ENCODE data around the gene WNK4. TPM values are rescaled to one million over a fixed set of nuclear protein-coding genes. Genes with fewer than 3 reads are reported as not detected.

Gene WNK4
- total RNA-seq, 1 donor from 2014 or later: 0.58 TPM

- no peaks in the 10 kb centered on the region for H3K9me3 Mint-ChIP-seq
- H3K27me3 Mint-ChIP-seq (ENCODE audit: low read depth): peaks cover 41% of the 10 kb centered on the region
- no peak overlapping the region for H3K27ac Mint-ChIP-seq (ENCODE audit: unreplicated experiment)
- DNase-seq (ENCODE audit: low read depth, low spot score): no peak
- no peak for TF ChIP-seq CTCF (conservative IDR thresholded peaks at IDR 0.05)
- H3K4me1 Mint-ChIP-seq: peaks cover 5% of the 10 kb centered on the region
- H3K36me3 Mint-ChIP-seq (ENCODE audit: low read depth): no peaks in the 10 kb centered on the region
- no peak overlapping the region for H3K4me3 Mint-ChIP-seq
Observed at GRCh38 chr17:42754782-42755181, 25.6 kb upstream of the WNK4 start.

GRCh38 chr17:42759982-42760651 lies 20.3 kb upstream of the WNK4 start:
- H3K9me3 Mint-ChIP-seq: no peaks in the 10 kb centered on the region
- DNase-seq (ENCODE audit: low read depth, low spot score): no peak
- H3K36me3 Mint-ChIP-seq (ENCODE audit: low read depth): no peaks in the 10 kb centered on the region
- peaks cover 28% of the 10 kb centered on the region for H3K4me1 Mint-ChIP-seq
- TF ChIP-seq CTCF (conservative IDR thresholded peaks at IDR 0.05): no peak
- H3K27ac Mint-ChIP-seq (ENCODE audit: unreplicated experiment): no peak overlapping the region
- peaks cover 52% of the 10 kb centered on the region for H3K27me3 Mint-ChIP-seq (ENCODE audit: low read depth)
- H3K4me3 Mint-ChIP-seq: peak overlapping the region; percentile 81

- Mint-ChIP-seq H3K36me3 (ENCODE audit: low read depth) (no peaks in the 10 kb centered on the region), H3K27ac (ENCODE audit: unreplicated experiment) (no peak within 1 kb of the TSS), H3K27me3 (ENCODE audit: low read depth) (peaks cover 53% of the 10 kb centered on the region), H3K4me1 (peaks cover 27% of the 10 kb centered on the region), H3K4me3 (peak within 1 kb of the TSS; percentile 81), H3K9me3 (no peaks in the 10 kb centered on the region)
- no peak for TF ChIP-seq CTCF (conservative IDR thresholded peaks at IDR 0.05)
- DNase-seq (ENCODE audit: low read depth, low spot score): peak; percentile 28
Observed at GRCh38 chr17:42760652-42761581, 19.5 kb upstream of the WNK4 start, which contains the start of gene RAMP2. RAMP2 (plus strand) TSS chr17:42761227; CDS start chr17:42761262, 35 bp downstream.

- Mint-ChIP-seq H3K27me3 (ENCODE audit: low read depth) (peaks cover 48% of the 10 kb centered on the region), H3K9me3 (no peaks in the 10 kb centered on the region), H3K27ac (ENCODE audit: unreplicated experiment) (no peak overlapping the region), H3K36me3 (ENCODE audit: low read depth) (no peaks in the 10 kb centered on the region), H3K4me3 (peak overlapping the region; percentile 70), H3K4me1 (peaks cover 23% of the 10 kb centered on the region)
- TF ChIP-seq CTCF (conservative IDR thresholded peaks at IDR 0.05): no peak
- no peak for DNase-seq (ENCODE audit: low read depth, low spot score)
Observed at GRCh38 chr17:42761638-42762037, 18.8 kb upstream of the WNK4 start.

GRCh38 chr17:42766124-42766523 lies 14.3 kb upstream of the WNK4 start:
- Mint-ChIP-seq H3K27ac (ENCODE audit: unreplicated experiment) (no peak overlapping the region), H3K4me3 (no peak overlapping the region), H3K4me1 (peaks cover 18% of the 10 kb centered on the region), H3K36me3 (ENCODE audit: low read depth) (no peaks in the 10 kb centered on the region), H3K27me3 (ENCODE audit: low read depth) (peaks cover 30% of the 10 kb centered on the region), H3K9me3 (no peaks in the 10 kb centered on the region)
- no peak for TF ChIP-seq CTCF (conservative IDR thresholded peaks at IDR 0.05)
- no peak for DNase-seq (ENCODE audit: low read depth, low spot score)

Data from neural crest cell (in vitro differentiated cells).